ENCODE measurements around the gene PEMT.
A peak's percentile ranks its signal among the peaks of the same experiment; 100 is the strongest.
"Not testable (repeated sequence)": the region's sequence is repeated elsewhere in the genome, so short reads cannot be mapped to it uniquely, and the experiment has no call there.

The PEMT gene

DNA sequence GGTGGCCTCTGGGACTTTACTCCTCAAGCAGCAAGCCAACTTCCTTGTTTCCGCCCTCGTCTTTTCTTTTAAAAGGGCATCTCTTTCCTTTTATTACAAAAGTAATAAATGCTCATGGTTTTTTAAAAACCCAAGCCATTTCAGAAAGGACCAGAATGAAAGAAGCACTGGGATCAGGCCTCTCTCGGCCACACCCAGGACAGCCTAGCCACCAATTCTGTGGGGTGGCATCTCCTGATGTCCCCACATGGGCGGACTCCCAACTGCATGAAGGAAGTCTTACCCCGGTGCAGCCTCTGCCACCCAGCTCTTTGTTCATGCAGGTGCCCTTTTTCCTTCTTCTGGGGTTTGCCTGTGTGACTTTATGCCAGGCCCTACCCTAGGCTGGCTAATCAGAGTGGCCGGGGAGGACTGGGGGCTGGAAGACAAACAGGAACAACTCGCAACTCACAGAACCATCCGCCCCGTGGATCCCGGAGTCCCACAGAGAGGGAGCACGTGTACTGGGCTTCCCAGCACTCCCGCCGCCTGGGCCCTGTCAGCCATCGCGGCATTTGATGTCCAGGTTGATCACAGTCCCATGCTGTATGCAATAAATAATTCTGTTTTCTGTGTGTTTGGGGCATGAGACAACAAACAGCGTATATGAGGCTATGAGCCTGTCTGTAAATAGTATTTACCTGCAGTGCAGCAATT, 92.8 kb downstream of the PEMT start:
- no peak for DNase-seq

DNA sequence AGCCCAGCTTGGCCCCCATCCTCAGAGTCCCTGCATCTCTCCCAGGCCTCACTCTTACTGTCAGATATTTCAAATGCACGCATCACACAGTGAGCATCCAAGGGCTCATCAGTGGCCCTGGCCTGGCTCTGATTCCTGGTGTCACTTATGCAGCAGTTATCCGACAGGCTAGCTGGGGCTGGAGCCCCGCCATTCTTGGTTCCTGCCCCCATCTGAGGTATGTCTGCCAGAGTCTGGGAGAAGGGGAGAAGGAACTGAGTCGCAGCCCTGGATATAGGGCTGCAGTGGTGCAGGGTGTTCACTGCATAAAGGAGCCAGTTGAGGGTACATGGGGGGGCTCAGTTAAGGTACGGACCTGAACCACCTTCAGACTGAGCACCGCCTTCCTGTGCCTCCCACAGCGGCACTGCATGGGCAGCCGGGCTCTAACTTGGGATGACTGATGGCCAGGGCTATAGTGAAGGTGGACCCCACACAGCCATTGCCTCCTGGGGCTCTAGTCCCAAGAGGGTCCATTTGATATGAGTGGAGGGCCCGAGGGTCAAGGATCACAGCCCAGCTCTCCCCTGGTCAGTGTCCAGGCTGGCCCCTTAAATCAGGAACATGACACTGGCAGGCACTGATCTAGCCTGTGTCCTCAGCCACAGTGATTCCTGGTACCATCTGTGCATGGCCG, 93.5 kb downstream of the PEMT start:
- no peak for DNase-seq

DNA sequence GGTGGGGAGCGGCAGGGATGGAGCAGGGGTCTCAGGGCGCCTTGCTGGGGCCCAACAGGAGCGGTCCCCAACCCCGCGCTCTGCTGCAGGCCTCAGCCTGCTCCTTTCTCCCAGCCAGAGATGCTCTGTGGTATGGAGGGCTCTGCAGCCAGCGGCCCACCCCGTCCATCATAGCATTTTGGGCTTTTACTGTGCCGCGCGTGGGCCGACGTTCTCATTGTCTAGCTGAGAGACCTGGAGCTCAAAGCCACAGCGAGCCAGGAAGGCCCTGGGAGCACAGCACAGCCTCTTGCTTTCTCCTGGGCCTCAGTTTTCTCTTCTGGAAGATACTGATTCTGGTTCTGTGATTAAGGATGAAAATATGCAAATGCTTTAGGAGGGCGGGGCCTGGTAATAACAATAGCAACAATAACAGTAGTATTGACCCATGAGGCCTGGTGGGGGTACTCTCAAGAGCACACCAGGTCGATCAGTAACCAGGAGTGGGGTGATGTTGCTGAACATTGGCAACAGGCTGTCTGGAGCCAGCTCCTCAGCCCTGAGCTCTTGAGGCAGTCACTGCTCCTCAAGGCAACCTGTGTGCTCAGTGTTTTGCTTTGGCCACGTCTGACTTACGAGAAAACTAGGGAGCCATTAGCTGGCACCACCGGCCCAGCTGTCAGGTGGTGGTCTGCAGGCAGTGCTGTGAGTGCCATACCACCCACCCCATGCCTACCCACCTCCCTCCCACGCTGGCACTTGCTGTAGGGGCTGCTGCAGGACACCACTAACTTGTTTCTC, 94.3 kb downstream of the PEMT start:
- DNase-seq = no peak

DNA sequence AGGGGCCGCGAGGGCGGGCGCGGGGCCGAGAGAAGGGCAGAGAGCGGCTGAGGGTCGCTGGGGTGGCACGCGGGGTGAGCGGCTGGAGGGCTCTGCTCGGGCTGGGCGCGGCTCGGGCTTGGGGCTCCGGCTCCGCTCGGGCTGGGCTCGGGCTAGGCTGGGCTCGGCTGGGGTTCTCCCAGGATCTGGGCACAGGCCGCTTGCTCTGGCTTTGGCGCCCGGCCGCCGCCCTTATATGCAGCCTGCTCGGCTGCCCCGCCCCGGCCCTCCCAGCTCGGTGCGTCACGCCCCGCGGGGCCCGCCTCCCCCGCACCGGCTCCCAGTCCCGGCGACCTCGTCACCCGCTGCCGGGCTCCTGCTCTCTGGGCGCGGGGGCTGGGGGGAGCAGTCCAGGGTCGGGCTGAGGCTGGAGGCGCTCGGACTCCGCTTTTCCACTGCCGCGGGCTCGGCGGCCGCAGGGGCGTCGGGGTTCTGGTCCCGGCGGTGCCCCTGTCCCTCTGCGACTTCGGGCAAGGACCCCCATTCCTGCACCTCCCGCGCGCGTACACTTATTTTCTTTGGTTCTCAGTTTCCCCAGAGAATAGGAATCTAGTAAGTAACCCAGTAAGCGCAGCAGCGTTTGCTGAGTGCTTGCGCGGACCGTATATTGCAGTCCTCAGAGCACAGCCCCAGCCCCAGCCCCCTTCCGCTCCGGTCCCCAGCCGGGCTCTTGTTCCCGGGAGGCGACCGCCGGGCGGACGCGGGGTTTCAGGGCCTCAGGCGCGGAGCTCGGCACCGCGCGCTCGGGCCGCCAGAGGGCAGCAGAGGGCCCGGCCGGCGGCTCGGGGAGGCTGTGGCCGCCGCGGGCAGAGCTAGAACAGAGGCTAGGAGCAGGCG, 95.1 kb downstream of the PEMT start, which contains the start of gene RASD1:
TSS of gene RASD1 (minus strand) at position 207 of the 876 bp plus-strand sequence. CDS start 214 bp downstream, outside the sequence.
- DNase-seq = peak; percentile 80

DNA sequence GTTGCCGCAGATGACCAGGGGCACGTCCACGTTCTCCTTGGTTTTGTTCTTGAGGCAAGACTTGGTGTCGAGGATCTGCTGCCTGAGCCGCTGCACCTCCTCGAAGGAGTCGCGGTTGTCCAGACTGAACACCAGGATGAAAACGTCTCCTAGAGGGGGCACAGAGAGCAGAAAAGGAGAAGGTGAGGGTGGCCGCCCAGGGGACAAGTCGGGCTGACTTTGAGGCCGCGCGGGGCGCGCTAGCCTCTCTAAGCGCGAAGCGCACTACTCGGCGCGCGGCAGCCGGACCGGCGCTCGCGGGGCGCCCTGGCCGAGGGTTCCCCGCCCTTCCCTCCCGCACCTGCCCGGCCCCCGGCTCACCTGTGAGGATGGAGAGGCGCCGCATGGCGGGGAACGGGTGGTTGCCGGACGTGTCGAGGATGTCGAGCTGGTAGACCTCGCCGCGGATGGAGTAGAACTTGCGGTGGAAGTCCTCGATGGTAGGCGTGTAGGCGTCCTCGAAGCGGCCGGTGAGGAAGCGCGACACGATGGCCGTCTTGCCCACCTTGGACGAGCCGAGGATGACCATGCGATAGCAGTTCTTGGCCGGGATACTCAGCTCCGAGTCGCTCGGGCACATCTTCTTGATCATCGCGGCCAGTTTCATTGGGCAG, 95.8 kb downstream of the PEMT start:
- no peak for DNase-seq

DNA sequence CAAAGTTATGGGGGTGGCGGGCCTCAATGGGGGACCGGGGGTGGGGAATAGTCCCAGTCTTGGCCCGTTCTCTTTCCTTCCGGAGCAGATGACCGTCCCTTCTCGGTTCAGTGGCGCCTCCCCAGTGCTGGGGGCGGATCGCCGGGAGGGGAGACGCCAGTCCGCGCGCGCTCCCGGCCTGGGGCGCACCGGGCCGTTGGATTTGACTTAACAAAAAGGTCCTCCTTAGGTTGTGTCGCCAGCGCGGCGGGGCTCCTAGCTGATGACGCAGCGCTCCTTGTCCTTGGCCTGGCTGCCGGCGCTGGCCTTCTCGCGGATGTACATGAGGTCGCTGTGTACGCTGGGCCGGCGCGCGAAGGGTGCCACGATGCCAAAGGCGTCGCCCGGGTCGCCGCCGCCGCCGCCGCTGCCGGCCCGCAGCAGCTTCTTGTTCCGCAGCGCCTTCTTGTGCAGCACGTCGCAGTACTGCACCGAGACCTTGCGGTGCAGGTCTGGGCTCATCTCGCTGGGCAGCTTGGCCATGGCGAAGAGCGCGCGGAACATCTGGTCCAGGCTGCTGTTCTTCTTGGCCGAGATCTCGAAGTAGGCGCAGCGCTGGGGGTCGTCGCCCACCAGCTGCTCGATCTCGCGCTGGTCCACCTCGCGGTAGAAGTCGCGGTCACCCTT, 96.5 kb downstream of the PEMT start:
- DNase-seq = no peak

DNA sequence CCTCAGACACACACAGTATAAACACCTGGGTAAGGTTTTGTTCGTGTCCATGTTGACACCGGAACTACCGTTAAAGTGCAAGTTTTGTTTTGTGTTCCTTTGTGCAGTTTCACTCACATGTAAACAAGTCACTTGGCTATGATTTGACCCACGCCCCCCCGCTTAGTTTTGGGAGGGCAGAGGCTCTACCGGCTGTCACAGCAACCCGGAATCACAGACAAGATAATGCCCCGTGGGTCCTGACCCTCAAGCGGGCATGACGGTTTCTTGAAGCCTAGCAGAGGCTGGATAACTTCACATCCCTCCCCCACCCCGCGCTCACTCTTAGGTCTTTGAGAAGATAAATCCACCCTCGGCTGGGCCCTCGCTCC, 97.0 kb downstream of the PEMT start:
- DNase-seq = no peak

DNA sequence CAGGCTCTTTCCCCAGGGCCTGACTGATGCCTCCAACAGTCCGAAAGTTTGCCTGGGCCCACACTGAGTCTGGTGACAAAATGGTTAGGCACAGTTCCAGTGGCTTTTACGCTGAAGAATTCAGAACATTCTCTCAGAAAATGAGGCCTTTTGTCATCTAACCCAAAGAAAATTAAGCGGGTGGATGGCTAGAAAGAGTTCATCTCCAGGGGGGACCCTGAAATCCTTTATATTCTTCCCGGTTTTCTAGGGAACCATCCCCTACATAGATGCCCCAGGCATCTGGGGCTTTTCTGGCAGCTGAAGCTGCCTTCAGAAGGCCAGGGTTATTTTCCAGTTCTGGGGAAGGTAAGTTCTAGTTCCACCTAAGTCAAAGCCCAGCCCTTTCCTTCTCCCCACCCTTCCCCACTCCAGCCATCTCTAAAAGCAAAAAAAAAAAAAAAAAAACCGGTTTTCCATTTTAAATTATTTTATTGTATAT, 97.5 kb downstream of the PEMT start:
- no peak for DNase-seq

DNA sequence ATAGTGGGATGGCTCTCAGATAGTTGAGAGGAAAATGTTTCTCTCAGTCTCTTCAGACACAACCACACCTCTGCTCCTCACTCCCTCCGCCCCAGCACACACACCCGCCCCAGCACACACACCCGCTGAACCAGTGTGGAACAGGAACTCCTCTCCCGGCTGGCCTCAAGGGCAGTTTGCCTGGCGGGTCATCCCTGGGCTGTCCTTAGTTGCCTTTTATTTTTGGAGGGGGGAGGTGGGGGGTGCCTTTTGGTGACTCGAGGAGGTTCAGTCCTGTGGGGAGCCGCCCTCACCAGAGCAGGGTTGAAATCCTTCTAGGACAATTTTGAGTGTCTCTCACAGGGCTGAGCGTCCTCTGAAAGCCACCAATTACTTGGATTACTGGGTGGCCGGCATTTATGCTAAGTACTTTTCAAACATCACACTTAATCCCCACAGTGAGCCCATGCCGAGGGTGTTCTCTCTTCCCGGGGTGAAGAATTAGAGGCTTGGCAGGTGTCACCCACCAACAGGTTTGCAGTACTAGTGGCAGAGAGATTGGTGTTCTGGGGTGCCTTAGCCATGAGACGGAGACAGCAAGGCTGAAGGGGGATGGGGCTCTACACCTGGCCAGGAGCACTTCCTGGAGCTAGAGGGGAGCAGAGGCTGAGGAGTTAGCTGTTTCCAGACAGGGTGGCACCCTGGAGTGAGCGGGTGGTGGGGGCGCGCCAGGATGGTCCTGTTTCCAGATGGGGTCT, 98.1 kb downstream of the PEMT start:
- no peak for DNase-seq

DNA sequence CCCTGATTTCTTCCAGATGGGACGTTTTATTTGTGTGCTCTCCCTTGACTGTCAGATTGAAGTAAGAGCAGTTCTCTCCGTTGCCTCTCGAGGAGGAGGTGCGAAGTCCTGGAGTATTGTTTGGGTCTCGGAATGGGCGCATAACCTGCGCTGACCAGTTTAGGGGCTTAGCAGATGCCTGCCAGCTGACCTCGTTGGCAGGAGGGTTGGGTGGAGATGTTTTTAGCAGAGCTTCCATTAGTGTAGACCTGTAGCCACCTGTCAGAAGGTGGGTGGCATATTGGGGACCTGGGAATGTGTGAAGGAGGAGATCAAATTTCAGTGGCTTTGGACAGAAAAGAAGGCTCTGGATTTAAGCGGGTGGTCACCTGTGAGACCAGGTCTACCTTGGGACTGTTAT, 98.9 kb downstream of the PEMT start:
- DNase-seq = no peak

DNA sequence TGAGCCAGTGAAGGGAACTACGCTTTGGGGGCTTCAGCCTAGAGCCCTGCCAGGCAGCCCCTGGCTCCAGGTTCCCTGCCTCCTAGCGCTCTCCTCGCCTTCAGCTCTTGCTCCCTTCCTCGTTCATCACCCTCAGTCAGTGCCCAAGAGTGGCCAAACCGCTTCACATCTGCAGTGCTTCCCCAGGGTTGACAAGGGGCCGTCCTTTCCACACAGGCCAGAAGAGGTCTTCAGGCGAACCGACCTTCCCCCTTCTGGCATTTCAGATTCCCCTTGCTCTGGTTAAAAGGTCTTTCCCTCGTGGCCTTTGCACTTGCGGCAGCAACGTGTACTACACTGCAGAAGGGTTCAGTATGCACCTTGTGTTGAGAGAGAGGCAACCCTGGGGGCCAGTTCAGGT, 99.4 kb downstream of the PEMT start:
- no peak for DNase-seq

DNA sequence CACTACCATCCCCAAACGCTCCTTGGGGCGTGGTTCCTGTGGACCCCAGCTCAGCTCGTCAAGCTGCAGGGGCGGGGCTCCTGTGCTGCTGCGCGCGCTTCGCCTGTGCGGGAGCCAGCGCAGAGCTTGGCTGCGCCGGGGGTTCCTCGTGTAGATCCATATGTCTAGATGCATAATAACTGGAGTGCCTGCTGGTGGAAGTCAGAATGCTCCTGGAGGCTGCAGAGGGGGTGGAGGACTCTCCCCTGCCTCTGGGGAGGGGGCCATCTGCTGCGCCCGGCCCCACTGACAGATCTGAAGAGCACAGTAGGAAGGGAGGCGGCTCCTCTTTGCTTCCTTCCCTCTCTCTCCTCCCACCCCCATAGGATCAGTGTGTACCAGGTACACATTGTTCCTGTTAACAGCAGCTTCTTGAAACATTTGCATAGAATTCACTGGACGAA, 99.9 kb downstream of the PEMT start:
- DNase-seq = no peak

DNA sequence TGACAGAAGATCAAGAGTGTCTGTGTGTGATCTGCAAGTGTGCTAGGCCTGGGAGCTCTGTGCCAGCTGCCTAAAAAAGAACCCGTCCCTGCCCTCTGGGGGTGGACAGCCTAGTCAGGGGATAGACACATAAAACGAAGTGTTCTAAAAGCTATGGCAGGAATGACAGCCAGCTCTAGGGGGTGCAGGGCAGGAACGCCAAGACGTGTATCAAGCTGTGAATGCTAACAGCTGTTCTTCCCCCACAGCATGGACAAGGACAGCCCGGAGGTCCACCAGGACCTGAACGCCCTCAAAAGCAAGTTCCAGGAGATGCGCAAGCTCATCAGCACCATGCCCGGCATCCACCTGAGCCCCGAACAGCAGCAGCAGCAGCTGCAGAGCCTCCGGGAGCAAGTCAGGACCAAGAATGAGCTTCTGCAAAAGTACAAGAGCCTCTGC, 100.5 kb downstream of the PEMT start:
- no peak for DNase-seq

DNA sequence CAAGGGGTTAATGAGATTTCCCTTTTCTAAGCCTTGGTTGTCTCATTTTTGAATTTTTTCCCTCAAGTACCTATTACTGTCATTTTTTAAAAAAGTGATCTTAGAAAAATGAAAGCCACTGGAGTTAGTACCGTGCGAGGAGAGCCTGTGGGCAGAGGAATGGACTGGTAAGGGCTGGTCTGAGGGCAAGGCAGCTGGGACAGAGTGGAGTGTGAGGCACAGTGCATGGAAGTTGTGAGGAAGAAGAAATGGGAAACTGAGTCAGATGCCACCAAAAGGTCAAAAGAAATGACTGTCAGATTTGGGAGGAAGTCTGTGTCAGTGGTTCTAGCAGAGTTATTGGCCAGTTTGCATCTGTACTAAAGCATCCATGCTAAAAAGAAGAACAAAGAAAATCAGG, 103.5 kb downstream of the PEMT start:
- no peak for DNase-seq

DNA sequence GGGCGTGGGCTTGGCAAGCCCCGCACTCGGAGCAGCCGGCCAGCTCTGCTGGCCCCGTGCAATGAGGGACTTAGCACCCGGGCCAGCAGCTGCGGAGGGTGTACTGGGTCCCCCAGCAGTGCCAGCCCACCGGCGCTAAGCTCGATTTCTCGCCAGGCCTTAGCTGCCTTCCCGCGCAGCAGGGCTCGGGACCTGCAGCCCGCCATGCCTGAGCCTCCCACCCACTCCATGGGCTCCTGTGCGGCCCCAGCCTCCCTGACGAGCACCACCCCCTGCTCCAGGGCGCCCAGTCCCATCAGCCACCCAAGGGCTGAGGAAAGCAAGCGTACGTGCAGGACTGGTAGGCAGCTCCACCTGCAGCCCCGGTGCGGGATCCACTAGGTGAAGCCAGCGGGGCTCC, 105.1 kb downstream of the PEMT start:
- DNase-seq = not testable (repeated sequence)

DNA sequence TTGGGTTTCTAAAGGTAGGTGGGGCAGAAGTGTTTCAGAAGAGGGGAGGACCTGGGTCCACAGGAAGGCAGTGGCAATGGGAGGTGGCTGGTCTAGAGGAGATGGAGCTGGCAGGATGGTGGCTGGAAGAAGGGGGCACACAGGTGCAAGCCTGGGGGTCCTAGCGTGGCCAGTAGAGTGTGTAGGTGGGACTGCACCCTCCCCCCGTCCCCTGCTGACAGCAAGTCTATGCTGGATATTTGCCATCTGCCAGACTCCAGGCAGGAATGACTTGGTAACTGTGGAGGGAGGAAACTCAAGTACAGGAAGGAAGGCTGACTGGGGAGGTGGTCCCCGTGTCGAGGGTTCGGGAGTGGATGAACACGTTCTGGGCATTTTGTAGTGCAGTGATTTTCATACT, 106.1 kb downstream of the PEMT start:
- no peak for DNase-seq

DNA sequence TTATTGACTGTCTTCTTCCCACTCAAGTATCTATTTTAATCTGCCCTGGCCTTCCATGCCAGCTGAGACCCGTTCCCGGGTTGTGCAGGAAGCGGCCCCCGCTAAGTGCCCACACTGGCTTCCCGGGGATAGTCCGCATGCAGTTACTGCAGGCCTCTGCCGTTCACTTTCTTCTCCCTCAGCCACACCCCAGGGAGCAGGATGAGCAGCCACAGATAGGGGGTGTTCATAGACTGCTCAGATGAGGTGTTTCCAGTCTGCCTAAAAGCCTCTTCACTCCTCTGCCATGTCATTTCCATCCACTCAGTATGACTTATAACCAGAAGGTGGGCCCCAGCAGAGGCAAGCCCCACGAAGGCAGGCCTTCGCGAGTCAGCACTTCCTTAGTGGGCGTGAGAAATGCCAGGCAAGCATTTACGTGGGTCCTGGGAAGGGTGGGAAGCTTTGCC, 107.0 kb downstream of the PEMT start:
- DNase-seq = peak; percentile 79

DNA sequence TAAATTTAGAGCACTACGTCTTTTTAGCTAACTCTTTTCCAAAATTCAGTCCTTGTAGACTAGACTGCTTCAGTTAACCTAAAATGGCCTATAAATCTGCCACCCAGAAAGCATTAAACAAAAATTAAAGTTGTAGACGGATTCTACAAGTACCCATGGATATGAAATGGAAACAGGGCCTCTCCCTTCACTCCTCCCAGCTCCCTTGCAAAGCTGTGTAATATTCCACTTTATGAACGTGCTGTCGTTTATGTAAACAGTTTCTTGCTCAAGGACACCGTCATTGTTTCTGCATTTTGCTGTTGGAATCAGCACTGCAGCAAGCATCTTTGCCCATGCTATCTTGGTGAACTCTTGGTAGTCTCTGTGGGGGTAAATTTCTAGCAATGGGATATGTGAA, 109.6 kb downstream of the PEMT start:
- DNase-seq = no peak

DNA sequence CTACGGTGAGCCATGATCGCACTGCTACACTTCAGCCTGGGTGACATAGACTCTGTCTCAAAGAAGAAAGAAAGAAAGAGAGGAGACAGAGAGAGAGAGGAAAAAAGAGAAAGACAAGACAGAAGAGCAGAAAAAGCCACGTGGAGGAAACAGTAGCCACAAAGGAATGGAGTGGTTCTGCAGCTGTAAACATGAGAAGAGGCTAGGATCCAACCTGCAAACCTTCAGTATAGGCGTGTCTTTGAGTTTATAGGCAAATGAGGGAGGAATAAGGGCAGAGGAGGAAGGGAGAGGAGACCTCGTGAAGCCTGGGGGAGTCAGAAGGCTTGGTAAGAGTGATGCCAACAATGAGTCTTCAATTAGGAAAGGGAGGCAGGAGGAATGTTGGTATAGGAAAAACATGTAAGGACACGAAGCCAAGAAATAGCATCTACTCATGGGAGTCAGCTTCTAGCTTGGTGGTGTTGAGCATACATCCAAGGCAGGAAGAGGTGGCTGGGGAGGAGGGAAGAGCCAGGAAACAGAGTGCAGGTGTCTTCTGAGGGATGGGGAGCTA, 110.8 kb downstream of the PEMT start:
- no peak for DNase-seq

DNA sequence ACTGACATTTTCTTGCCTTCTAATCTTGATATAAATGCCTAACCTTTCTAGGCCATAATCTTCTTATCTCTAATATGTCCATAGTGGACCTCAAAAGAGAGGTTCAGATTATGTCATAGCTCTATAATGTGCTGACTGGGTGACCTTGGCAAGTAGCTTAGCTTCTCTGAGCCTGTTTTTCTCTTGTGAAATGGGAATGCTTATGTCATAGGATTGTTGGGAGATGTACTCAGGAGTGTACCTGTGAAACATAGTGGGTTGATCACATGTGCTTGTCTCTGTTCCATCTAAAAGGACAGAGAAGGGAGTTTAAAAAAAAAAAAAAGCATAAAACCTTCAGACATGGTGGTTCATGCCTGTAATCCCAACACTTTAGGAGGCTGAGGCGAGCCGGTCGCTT, 112.3 kb downstream of the PEMT start:
- no peak for DNase-seq
